Midbrain (tissue), 1 donor: ENCODE measurements around the gene SERPINA6.
"Not testable (repeated sequence)": the region's sequence is repeated elsewhere in the genome, so short reads cannot be mapped to it uniquely, and the experiment has no call there.

ENCODE experiments used
- DNase-seq: peaks from one replicate; lab custom pipeline; 2025; lab: John Stamatoyannopoulos, UW

The SERPINA6 gene

DNA sequence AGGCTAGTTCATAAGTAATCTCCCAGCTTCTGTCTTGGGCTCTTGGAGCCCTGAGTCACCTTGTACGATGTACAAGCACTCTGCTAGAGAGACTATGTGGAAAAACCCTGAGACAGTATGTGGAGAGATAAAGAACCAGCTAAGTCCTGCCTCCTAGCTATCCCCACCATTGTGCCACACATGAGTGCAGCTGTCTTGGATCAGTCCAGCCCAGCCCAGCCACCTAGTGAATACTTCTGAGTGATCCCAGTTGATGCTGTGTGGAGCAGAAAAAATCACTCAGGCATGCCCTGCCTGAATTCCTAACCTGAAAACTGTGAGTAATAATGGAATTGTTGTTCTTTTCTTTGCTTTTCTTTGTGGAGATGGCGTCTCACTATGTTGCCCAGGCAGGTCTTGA, 5.1 kb upstream of the SERPINA6 start:
- no peak for DNase-seq

DNA sequence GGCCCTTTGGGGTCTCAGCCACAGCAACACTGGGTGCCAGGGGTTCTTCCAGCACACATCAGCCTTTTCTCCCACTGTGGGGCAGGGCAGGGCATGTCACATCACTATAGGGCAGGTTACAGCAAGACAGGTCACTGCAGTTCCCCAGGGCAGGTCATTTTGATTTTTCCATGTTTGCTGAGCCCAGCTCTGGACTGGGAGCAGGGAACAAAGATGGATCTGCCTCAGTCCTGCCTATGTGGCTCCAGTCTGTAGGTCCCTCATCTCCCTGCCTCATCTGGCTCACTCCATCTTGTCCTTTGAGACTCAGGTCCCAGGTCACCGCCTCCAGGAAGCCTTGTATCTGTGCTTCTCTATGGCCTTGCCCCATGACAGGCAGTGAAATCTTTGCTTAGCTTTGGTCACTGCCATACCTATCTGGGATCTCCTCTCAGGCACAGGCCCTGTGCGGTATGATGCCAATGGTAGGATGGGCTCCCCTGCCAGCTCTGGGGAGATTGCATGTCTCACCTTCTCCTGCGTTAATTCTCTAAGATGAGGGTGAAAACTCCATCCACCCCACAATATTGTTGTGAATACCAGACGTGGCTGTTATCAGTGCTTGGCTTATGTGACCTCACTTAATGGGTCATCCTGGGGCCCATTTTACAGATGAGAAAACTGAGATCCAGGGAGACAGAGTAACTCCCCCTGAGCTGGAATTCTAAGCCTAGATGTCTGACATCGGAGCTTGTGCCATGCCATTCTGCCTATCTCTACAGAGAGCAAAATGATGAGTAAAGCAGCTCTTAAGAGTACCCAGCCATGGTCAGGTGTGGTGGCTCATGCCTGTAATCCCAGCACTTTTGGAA, 1.5 kb downstream of the SERPINA6 start:
- DNase-seq: no peak

DNA sequence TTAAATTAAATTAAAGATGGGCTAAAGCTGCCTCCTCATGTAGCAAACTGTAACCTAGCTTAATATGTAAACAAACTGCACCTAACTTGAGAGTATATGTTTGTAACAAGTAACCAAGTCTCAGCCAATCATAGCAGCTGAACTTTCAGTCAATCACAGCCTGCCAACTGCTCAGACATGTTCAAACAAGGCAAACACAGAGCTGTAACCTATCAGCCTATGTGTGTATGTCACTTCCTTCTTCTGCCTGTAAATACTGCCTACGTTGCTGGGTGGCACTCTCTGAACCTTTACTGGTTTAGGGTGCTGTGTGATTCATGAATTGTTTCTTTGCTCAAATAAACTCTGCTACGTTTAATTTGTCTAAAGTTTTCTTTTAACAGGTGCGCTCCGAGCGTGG, 2.9 kb downstream of the SERPINA6 start:
- DNase-seq: no peak

- no peak for DNase-seq
Measured at GRCh38 chr14:94317259-94317658, 5.9 kb downstream of the SERPINA6 start.

- DNase-seq: no peak
Measured at GRCh38 chr14:94316692-94317091, 6.4 kb downstream of the SERPINA6 start.

- DNase-seq: no peak
Measured at GRCh38 chr14:94314890-94315289, 8.2 kb downstream of the SERPINA6 start.

DNA sequence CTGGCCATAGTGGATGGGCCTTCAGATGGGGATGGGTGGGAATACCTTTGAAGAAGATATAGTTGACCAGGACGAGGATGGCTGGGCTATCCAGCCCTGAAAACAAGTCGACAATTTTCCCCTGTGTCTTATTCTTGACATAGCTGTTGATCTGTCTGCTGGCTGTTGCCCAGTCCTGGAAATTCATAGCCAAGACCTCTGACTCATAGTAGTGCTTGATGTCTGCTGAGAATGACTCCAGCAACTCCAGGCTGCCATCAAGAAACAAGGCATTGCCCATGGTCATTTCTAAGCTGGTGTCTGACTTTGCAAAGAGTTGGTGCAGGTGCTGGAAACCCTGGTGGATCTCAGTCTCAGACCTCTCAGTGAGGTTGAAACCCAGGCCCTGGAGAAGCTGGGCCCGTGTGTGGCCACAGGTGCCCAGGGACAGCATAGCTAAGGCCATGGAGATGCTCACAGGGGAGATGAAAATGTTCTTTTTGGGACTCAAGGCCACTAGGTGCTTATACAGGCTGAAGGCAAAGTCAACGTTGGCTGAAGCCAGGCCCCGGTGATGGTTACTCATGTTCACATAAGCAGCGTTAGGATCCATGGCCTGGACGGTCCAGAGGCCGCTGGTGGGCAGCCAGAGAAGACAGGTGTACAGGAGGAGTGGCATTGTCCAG, 9.0 kb downstream of the SERPINA6 start:
- no peak for DNase-seq

DNA sequence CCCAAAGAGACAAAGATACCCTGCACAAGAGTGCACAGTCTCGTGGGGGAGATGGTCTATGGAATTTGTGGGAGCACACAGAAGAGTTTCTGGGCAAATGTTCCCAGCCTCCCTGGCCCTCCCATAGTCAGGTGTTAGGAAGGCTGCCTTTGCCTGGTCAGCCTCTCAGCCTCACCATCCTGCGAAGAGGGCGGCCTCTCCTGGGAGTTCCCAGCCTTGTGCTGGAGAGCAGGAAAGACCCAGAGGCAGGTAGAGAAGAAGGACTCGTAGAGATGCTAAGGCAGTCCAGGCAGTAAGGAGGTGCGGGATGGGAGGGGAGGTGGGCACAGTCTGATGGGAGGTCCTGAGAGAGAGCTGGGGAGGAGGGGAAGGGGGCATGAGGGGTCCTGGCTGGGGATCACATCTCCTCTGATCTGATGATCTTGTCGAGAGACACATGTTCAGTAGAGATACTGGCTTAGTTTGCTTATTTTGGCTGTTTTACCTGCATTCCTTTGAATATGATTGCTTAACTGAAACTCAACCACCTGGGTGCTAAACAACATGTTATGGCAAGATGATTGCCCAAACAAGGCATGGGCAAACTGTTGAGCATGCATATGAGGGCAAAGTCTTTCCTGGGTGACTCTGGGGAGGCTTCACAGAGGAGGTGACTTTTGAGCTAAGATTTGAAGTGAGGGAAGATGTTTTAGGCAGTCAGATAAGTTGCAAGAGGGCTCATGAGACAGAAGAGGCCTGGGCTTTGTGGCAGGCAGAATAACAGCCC, 10.5 kb downstream of the SERPINA6 start:
- DNase-seq: no peak

DNA sequence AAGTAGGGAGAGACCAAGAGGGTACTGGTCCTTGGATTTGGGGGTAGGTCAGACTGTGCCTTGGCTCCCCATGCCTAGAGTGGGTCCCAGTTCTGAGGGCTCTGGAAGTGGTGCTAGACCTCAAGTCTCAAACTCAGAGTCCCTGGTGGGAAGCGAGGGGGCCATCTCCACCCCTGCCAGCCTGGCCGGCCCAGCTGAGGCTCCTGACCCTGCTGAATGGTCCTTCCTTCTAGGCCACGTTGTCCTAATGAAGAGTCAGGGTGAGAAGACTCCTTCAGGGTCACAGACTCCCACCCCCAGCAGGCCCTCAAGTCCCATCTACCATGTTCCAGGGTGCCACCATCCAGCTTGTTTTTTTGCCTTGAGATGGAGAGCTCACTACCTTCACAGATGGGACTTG, 12.9 kb downstream of the SERPINA6 start:
- no peak for DNase-seq

DNA sequence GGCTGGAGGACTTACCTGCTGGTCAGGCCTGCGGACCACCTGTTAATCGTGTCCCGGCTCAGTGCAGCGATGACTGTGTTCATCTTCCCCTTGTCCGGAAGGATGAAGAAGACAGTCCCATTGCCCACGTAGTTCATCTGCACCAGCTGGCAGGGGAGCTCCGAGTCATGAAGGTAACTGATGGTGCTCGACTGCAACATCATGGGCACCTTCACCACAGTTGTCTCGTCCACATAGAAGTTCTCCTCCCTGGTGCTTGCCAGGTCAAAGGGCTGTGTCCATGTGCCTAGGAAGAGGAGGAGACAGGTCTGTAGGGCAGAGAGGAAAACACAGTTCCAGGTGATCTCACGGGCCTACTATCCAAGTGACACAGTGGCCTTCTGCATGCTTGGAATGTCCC, 13.4 kb downstream of the SERPINA6 start:
- no peak for DNase-seq

- DNase-seq: no peak
Measured at GRCh38 chr14:94307410-94307992, 15.6 kb downstream of the SERPINA6 start.

- no peak for DNase-seq
Measured at GRCh38 chr14:94306047-94306978, 16.8 kb downstream of the SERPINA6 start.

DNA sequence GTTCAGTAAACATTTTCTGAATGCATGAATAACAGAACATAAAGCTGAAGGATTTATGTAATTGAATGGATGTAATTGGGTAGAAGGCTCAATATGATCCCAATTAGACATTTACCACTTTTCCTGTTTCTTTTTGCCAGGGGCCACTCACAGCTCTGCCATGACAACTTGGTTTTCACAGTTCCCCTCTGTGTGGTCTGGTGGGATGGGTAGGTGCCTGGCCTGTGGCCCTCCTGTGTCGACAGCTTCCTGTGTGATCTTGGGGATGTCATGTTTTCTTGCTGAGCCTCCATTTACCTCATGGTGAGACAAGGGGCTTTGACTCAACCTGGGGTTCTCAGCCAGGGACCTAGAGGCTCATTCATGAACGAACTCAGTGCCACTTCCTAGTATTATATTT, 17.5 kb downstream of the SERPINA6 start:
- no peak for DNase-seq

DNA sequence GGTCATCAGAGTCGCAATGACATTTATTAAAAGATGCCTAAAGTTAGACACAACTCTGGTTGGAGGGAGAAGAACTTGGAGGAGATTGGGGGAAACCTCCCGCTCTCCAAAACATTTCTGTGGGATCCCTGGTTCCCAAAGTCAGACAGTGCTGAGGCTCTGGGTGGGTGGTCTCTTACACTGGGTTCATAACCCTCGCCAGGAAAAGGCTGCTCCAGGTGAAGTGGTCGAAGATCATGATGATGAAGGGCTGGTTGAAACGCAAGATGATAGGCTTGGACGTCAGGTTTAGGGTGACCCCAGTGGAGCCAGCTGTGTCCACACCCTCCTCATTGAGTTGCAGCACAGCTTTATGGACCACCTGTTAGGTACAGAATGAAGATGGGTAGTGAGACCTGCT, 18.9 kb downstream of the SERPINA6 start:
- no peak for DNase-seq

GRCh38 chr14:94303111-94303510, 20.0 kb downstream of the SERPINA6 start:
- no peak for DNase-seq

DNA sequence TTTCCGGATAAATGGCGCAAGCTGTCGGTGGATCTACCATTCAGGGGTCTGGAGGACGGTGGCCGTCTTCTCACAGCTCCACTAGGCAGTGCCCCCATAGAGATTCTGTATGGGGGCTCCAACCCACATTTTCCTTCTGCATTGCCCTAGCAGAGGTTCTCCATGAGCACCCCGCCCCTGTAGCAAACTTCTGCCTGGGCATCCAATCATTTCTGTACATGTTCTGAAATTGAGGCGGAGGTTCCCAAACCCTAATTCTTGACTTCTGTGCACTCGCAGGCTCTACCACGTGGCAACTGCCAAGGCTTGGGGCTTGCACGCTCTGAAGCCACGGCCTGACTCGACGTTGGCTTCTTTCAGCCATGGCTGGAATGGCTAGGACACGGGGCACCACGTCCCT, 25.0 kb downstream of the SERPINA6 start:
- DNase-seq: no peak

DNA sequence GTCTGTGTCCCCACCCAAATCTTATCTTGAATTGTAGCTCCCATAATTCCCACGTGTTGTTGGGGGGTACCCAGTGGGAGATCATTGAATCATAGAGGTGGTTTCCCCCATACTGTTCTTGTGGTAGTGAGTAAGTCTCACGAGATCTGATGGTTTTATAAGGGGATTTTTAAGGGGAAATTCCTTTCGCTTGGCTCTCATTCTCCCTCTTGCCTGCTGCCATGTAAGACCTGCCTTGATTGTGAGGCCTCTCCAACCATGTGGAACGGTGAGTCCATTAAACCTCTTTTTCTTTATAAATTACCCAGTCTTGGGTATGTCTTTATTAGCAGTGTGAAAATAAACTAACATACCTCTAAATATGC, 27.0 kb downstream of the SERPINA6 start:
- not testable (repeated sequence) for DNase-seq

DNA sequence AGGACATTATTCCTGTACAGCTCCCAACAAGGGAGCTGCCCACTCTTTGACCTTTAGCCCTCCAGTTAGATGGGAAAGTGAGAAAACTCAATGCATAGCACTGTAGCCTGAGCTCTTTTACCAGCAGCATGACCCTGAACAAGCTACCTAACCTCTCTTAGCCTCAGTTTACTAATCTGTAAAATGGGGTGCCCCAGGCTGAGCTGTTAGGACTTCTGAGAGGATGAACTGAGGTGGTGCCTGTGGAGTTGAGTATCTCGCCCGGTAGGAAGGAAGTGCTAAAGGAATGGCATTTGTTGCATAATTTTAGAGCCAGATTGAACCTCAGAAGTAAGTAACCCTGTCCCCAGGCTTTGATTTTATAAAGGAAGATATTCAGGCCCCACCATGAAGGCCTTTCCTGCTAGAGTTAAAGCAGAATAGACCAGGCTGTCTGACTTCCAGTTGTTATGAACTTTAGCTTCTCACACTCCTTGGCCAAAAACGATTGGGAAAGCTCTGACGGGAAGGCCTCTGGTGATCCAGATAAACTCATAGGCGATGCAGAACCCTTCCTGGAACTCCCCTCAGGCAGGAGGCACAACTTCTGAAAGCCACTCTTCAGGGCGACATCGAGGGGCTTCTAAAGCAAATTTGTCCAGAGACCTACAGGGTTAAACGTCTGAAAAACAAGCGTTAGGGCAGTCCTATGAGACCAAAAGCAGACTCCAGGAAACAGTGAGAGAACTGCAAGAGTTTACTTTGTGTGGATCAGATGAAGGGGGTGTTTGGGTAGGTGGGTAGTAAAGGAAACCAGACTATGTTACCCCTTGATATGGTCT, 27.6 kb downstream of the SERPINA6 start:
- no peak for DNase-seq

DNA sequence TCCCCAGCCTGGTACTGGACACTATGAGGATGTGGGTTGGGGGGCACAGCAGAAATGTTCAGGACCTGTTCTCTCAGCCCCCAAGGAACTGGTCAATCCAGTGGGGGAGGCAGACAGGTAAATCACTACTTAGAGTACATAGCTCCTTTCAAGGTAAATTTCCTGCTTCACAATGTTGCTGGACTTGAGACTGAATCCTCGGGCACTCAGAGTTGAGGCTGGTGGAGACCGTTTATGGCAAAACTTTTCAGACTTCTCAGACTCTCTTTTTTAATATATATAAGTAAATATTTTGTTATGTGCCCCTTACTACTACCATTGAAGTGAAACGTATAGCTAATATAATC, 29.6 kb downstream of the SERPINA6 start:
- DNase-seq: no peak

DNA sequence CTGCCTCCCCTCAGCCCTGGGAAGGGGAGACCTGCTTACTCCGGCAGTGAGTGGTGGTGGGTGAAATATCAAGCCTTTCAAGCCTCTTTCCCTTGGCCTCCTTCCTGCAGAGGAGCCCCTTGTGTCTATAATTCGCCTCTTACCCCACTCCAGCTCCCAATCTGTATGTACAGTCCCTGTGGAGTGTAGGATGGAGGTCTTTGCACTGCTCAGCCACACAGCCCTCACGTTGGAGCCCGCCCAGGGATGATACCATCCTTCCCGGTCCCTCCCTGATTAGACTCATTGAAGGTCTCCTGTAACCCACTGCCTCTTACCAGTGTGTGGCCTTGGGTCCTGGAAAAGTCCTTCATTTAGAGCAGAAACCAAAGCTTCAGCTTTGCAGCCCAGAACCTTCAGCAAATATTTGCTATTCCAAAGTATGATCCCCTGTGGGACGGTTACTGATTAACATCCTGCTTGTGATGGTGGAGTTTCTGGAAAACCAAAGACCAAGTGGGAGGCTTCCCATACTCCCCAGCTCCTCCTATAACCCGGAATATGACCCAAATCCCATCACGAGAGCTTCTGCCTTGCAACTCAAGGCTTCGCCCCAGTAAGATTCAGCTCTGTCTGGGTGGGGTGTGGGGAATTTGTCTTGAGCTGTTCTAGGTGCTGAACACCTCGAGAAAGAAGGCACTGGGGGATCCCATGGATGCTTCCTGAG, 30.1 kb downstream of the SERPINA6 start, which contains the start of gene SERPINA10:
SERPINA10 (minus strand) TSS at position 397 of the 706 bp plus-strand sequence. CDS start 2,675 bp downstream, outside the sequence.
- no peak for DNase-seq
